PC-3 (cell line): ENCODE data around the gene SPSB4.

Experiments
- CTCF ChIP-seq: fragments of 300-600 bp; sonication (generic); conservative IDR thresholded peaks from 2 replicates; pipeline ENCODE4 v1.5.1; 2017; ENCODE audit warnings: antibody characterized with exemption, low read depth, mild to moderate bottlenecking, low read length
- EZH2phosphoT487 ChIP-seq: fragments of 300-600 bp; sonication (generic); IDR thresholded peaks from 2 replicates; pipeline ENCODE4 v1.6.1; 2018; ENCODE audit warnings: mild to moderate bottlenecking, antibody characterized with exemption, low read length, borderline replicate concordance

GRCh38 chr3:141044695-141045641 is 6.2 kb upstream of the SPSB4 start:
- TF ChIP-seq CTCF: no peak
- no peak for TF ChIP-seq EZH2phosphoT487
